ENCODE measurements around the gene TSNAX. TPM values are rescaled to one million over a fixed set of nuclear protein-coding genes. Genes with fewer than 3 reads are reported as not detected.
"Not testable (repeated sequence)": the region's sequence is repeated elsewhere in the genome, so short reads cannot be mapped to it uniquely, and the experiment has no call there.

Gene TSNAX
- total RNA-seq, 1 donor: 51.8 TPM

DNA sequence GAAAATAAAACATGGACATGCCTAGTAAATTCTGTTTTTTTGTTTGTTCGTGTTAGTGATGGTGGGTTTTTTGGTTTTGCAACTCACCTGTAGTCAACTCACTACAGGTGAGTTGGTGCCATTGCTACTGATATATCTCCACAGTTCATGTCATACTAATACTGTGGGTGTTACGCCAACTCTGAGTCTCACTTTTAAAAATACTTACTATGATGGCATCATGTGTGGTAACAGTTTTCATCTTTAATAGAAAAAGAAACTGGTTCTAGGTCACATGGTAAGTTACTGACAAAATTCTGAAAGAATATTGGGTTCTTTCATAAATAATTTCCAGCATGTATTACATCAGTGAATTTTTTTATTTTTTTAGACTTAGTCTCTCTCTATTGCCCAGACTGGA is 38.0 kb downstream of the TSNAX start:
- H3K4me3 ChIP-seq (ENCODE audit: low read depth, low read length): no peak overlapping the region
- no peak for DNase-seq (ENCODE audit: low read depth)
- TF ChIP-seq, protein P1, sequence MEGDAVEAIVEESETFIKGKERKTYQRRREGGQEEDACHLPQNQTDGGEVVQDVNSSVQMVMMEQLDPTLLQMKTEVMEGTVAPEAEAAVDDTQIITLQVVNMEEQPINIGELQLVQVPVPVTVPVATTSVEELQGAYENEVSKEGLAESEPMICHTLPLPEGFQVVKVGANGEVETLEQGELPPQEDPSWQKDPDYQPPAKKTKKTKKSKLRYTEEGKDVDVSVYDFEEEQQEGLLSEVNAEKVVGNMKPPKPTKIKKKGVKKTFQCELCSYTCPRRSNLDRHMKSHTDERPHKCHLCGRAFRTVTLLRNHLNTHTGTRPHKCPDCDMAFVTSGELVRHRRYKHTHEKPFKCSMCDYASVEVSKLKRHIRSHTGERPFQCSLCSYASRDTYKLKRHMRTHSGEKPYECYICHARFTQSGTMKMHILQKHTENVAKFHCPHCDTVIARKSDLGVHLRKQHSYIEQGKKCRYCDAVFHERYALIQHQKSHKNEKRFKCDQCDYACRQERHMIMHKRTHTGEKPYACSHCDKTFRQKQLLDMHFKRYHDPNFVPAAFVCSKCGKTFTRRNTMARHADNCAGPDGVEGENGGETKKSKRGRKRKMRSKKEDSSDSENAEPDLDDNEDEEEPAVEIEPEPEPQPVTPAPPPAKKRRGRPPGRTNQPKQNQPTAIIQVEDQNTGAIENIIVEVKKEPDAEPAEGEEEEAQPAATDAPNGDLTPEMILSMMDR (IDR thresholded peaks at IDR 0.05; ENCODE audit: insufficient read depth, low read depth, low read length): no peak

DNA sequence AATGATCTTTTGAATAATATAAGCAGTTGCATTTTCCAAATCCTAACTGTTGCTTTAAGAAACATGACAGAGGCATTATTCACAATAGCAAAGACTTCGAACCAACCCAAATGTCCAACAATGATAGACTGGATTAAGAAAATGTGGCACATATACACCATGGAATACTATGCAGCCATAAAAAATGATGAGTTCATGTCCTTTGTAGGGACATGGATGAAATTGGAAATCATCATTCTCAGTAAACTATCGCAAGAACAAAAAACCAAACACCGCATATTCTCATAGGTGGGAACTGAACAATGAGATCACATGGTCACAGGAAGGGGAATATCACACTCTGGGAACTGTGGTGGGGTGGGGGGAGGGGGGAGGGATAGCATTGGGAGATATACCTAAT is 41.8 kb downstream of the TSNAX start:
- DNase-seq (ENCODE audit: low read depth): not testable (repeated sequence)

DNA sequence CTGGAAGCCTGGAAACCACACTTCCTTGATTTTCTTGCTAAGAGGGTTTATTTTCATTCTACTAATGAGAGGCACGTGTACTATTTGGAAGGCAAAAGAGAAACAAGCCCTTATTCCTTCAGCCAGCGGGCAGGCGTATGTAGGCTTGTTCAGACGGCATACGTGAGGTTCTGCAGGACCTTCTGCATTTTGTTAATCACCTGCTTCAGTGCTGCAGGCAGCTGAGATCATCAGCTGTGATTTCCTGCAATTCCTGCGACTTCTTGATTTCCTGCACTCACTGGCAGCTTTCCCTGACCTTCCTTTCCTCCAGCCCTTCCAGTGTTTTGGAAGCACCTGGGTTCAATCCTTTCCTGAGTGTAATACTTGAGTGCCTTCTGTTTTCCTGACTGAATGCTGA is 43.4 kb downstream of the TSNAX start:
- peak; percentile 30 for DNase-seq (ENCODE audit: low read depth)
- no peak overlapping the region for H3K4me3 ChIP-seq (ENCODE audit: low read depth, low read length)
- TF ChIP-seq, protein P1 (IDR thresholded peaks at IDR 0.05; ENCODE audit: insufficient read depth, low read depth, low read length): no peak

More for the DNA sequence above, 41.8 kb downstream of the TSNAX start:
- not testable (repeated sequence) for H3K4me3 ChIP-seq (ENCODE audit: low read depth, low read length)

DNA sequence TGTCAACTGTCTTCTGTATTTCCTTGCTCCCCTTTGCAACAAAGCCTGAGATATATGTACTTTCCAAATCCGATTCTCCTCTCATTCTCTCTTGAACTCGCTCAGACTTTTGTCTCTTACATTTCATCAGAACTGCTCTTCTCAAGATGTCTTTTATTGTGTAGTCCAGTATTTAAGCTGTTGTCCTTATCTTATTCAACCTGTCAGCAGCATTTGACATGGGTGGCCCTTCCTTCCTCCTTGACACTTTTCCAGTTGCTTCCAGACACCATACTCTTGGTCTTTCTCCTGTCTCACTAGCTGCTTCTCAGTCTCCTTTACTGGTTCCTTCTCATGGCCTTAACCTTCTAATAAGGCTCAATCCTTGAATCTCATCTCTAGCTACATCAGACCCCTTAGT is 47.0 kb downstream of the TSNAX start:
- H3K4me3 ChIP-seq (ENCODE audit: low read depth, low read length): no peak overlapping the region
- DNase-seq (ENCODE audit: low read depth): no peak
- TF ChIP-seq, protein P1 (IDR thresholded peaks at IDR 0.05; ENCODE audit: insufficient read depth, low read depth, low read length): no peak

DNA sequence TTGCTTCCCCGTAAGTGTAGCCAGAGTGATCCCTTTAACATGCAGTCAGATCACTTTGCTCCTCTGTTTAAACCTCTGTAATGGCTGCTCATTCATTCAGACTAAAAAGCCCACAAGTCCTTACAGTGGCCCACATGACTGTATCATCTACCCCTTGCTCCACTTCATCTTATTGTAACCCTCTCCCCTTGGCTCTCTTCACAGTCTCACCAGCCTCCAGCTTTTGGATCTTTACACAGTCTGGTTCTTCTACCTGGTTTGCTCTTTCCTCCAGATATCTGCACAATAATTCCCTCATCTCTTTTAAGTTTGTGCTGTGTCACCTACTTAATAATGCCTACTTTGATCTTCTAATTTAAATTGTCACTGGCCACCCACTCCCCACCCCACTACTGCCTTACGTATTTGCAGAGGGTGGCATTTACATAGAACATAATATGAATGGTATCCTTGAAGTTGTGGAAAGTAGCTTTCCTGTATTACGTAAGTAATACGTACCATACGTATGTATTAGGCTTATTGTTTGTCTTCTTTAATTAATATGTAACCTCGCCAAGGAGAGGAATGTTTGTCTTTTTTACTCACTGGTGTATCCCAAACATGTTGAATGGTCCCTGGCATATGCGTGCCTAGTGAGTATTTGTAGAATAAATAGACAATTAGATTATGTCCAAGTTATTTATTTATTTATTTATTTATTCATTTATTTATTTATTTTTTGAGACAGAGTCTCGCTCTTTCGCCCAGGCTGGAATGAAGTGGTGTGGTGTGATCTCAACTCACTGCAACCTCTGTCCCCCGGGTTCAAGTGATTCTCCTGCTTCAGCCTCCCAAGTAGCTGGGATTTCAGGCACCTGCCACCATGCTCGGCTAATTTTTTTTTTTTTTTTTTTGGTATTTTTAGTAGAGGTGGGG is 48.6 kb downstream of the TSNAX start:
- H3K4me3 ChIP-seq (ENCODE audit: low read depth, low read length): no peak overlapping the region
- TF ChIP-seq, protein P1 (IDR thresholded peaks at IDR 0.05; ENCODE audit: insufficient read depth, low read depth, low read length): no peak
- DNase-seq (ENCODE audit: low read depth): no peak

DNA sequence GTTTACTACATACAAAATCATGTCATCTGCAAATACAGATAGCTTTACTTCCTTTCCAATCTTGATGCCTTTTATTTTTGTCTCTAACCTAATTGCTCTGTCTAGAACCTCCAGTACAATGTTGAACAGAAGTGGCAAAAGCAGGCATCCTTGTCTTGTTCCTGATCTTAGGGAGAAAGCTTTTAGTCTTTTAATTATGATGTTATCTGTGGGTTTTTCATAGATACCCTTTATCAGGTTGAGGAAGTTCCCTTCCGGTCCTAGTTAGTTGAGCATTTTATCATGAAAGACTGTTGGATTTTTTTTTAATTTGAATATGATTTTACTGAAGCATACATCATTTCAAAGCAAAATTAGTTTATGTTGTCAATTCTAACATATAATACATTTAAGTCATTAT is 52.4 kb downstream of the TSNAX start:
- no peak overlapping the region for H3K4me3 ChIP-seq (ENCODE audit: low read depth, low read length)
- DNase-seq (ENCODE audit: low read depth): no peak
- TF ChIP-seq, protein P1 (IDR thresholded peaks at IDR 0.05; ENCODE audit: insufficient read depth, low read depth, low read length): no peak

DNA sequence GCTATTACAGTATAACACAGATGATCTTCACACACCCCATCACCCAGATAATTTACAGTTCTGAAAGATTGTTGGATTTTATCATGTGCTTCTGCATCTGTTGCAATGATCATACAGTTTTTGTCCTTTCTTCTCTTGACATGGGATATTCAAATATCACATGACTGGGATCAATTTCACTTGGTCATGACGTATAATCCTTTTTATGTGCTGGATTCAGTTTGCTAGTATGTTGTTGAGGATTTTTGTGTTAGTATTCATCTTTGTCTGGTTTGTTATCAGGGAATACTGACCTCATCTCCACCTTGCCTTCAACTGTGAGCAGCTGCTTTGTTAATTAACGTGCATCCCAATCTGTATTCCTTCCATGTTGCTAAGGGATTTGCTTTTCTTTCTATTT is 53.4 kb downstream of the TSNAX start:
- TF ChIP-seq, protein P1 (IDR thresholded peaks at IDR 0.05; ENCODE audit: insufficient read depth, low read depth, low read length): no peak
- no peak for DNase-seq (ENCODE audit: low read depth)

More for the DNA sequence above, 53.4 kb downstream of the TSNAX start:
- H3K4me3 ChIP-seq (ENCODE audit: low read depth, low read length): no peak overlapping the region

Data from fibroblast of villous mesenchyme (primary cell).